Stimulated activated CD4-positive, alpha-beta T cell treated with anti-CD3 and anti-CD28 coated beads, Interleukin-12 subunit alpha, Interleukin-12 subunit beta, amount 100 ng/mL, for 24 hours (primary cell): ENCODE data around the gene MAFB.

Experiments
- DNase-seq, 2 experiments: peaks; one replicate each; pipeline ENCODE4 v3.0.0-alpha.2; 2020; ENCODE audit warnings: low read depth in 2 of 2

Gene MAFB

DNA sequence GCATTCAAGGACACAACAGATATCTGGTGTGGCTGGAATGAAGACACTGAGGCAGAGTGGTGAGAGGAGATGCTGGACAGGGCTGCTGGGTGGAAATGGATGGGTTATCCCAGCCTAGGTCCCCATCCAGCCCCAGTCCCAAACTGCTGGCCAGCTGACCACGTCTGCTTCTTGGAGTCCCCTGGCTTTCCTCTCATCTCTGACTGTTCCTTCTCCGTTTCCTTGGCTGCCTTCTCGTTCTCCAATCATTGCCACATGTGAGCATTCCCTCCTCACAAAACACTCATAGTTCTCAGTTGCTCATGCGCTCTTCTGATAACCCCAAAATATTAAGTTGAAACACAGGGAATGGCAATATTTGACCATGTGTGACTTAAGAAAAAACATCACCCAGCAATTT, 31.5 kb downstream of the MAFB start:
- no peak for DNase-seq

DNA sequence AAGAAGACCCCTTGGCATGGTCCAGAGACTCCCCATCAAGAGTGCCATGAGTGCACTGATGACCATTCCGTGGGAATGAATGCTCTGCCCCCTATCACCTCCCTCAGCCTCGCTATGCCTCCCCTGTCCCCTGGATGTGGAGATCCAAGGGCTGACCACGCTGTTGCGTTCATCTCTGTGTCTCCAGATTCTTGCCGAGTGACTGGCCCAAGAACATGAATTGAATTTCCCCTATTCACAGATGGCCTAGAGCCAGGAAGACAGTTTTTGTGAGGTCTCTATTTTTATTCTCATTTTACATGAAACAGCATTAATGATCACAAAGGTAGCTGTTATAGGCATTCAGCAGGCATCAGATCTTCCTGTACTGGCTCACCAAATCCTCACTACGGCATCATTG, 33.6 kb downstream of the MAFB start:
- DNase-seq, result no peak

- DNase-seq, result no peak
Observed at GRCh38 chr20:40654876-40655275, 34.2 kb downstream of the MAFB start.

- DNase-seq, result no peak
Observed at GRCh38 chr20:40652441-40652987, 36.5 kb downstream of the MAFB start.

DNA sequence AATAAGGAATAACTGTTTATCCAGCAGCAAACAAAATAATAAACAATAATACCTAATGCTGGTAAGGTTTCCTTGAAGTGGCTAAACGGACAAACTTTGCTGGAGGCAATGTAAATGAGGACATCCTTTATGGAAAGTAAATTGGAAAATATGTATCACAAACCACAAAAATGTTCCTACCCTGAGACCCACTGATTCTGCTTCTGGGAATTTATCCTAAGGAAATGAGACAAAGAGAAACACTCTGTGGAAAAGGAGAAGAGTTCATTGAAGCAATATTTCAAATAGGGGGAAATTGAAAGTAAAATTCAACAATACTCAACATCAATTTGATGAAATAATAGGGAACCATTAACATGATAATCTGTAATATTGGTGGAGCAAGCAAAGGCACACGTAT, 37.9 kb downstream of the MAFB start:
- no peak for DNase-seq

DNA sequence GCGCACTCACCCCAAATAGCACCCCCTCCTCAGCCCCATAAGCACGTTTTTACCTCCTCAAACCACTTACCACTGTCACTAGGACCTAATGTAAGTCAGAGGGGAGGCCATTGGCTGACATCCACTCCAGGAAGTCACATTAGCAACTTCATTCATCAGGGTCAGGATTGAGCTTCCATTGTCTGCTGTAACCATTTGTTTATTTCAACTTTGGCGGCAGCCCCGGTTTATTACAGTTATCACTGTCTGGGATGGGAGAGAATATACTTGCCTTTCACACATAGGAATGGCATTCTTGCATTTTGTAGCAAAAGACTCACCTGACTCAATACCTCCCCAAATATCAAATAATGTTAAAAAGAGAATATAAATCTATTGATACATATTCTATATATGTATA, 38.3 kb downstream of the MAFB start:
- no peak for DNase-seq

DNA sequence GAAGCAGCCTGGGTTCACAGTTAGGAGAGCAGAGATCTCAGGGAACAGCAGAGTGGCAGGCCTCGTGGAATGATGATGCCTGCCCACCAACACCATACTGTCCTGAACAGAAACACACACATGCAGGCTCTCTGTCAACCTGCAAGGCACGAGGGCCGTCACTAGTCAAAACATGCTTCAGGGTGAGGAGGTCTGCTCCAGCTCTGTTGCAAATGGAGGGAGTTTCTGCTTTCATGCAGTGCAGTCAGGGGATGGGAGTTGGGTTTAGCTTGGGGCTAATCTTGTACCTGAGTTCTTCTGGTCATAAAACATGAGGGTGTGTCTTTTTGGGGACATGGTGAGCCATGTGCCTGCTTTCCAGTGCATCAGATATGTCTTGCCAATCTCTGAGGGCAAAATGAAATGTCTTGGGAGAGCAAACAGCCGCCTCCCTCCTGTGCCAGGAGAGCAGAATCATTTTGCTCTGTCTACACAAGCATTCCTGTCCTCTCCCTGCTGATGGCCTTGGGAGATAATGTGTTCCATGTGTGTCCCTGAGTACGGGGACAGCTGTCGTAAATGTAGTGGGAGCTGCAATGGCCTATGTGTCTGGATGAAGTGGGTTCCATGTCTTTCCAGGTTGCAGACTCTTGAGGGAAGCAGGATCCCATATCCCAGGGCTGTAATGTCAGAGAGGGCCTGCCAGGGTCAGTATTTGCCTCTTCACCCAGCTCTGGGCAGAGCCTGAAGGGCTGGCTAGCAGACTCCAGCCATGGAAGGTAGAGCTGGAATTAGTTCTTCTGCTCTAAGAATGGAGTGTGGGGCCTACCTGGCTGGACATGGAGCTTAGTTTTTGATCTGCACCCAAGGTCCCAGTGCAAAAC, 40.6 kb downstream of the MAFB start:
- DNase-seq, result no peak

- DNase-seq, result no peak
Observed at GRCh38 chr20:40646813-40647212, 42.2 kb downstream of the MAFB start.

- no peak for DNase-seq
Observed at GRCh38 chr20:40646361-40646760, 42.7 kb downstream of the MAFB start.

DNA sequence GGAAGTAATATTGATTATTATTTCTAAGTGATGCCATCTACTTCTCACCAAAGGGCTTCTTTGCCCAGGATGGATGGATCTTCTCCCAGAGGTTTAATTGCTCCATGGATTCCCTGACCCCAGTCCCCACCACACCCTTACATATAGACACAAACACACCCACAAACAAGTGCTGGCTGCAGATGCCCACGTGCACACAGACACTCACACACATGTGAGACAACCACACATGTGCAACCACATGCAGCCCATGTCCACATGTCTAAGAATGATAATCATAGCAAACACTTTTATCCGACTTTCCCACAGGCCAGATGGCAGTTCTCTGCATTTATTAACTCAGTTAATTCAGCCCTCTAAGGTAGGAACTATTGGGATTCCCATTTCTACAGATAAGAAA, 44.2 kb downstream of the MAFB start:
- no peak for DNase-seq

GRCh38 chr20:40643891-40644290, 45.1 kb downstream of the MAFB start:
- no peak for DNase-seq

DNA sequence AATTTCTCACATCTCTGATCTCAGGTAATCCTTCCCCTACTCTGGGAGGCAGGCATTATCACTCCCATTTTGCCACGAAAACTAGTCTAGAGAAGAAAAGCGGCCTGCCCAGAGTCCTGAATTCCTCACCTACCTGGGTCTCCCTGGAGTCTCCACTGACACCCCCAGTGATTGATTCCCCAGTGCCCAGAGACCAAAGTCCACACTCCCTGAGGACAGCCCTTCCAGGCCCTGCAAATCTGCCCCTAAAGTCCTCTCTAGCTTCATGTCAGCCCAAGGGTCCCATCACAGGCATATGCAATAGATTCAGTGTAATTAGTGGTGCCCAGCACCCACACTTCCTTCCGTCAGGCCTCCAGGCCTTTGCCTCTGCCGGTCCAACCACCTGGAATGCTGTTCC, 47.2 kb downstream of the MAFB start:
- DNase-seq, result no peak

DNA sequence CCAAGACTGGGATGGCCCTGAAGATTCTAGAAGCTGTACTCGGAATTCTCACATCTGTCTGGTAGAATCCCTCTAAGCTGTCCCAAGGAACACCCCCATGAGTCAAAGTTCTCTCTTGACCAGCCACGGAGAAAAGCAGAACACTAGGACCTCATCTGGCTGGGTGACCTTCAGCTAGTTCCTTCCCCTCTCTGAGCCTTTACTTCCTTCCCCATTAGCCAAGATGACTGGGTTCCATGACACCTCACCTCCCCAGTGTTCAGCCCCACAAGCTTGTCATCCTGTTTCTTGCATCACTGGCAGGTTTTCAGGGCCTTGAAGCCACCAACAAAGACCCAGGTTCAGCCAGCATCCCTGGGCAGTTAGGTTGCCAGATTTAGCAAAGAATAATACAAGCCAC, 47.8 kb downstream of the MAFB start:
- DNase-seq, result no peak

DNA sequence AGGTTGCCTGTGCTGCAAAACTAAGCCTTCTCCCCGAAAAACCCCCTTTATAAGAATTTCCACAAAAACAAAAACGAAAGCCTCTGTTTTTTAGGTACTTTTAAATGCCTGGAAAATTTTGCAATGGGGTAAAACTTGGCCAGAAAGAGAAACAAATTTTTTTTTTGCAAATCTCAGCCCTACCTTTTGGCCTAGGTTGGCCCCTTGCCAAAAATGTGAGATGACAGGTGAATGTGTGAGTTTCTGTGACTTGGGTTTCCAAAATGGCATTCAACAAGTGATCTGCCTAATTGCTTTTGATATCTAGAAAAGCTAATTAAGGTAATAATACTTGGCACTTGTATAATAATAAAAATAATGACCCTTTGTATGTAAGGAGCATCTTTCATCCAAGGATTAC, 48.4 kb downstream of the MAFB start:
- DNase-seq, result no peak

DNA sequence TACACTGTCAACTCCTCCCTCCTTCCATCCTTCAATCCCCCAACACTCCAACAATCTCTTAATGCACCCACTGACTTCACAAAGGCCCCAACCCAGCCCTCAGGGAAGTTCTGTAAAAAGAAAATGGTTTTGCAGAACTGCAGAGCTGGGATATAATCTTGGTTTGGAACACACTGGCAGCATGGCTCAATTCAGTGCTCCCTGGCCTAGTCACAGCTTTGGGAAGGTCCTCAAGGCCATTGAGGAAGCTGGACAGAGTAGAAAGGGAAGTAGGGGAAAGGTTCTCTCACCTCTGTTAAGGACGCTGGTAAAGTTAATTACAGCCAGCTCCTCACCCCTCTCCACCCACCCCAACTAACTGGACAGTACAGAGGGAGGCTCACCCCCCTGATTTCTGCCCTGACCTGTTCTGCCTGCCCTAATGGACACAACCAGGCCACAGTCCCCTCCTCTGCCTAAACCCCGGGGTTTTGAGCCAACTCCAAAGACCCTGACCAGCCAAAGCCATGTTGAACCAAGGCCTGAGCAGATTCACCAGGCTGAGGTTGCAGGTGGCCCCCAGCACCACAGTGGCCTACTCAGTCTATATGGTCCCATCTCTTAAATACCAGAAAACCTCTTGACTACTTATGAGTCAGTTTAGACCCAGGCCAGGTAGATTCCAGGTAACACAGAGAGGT, 49.2 kb downstream of the MAFB start:
- no peak for DNase-seq

DNA sequence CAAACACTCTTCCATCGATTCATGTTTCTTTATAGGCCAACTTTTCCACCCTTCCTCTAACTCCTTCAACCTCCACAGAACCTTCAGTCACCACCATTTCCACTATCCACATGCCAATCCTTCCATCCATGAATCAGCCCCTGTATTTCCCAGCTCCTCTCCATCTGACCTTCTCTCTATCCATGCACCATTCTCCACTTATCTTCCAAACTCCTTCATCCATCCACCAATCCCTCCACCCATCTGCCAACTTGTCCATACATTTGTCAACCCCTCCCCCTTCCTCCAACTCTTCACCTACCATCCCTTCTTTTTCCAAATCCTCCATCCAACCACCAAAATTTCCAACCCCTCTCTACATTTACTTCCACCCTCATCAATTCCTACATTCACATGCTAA, 49.9 kb downstream of the MAFB start:
- DNase-seq, result no peak

DNA sequence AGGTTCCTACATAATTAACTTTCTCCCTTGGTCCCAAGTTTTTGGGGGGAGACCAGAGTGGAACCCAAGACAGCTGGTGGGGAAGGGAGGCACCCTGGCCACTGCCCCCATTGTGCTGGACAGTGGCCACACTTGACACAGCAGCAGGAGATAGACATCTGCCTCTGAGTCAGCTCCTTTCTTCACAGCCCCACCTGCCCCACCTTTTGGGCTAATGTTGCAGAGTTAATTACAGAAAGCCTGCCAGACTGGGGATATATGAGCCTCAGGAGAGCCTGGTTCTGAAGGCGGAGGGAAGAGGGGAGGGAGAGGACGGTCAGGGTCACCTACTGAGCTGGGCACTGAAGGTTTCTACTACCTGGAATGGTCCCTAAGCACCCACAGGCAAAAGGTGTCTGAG, 50.6 kb downstream of the MAFB start:
- no peak for DNase-seq

GRCh38 chr20:40637176-40637575, 51.9 kb downstream of the MAFB start:
- DNase-seq, result no peak

- no peak for DNase-seq
Observed at GRCh38 chr20:40636486-40636885, 52.5 kb downstream of the MAFB start.

GRCh38 chr20:40635971-40636370, 53.1 kb downstream of the MAFB start:
- no peak for DNase-seq
